ENCODE measurements around the gene TSHB. TPM values are rescaled to one million over a fixed set of nuclear protein-coding genes. Genes with fewer than 3 reads are reported as not detected.

TSHB gene
- total RNA-seq: not detected in 2 replicates

GRCh38 chr1:115029526-115029925 lies at the start of gene TSHB:
Gene TSHB, plus strand, starts transcription at chr1:115029826. Its CDS starts 3,537 bp downstream, at chr1:115033363.

Other genes with a start within 250 kb of the TSHB start
- gene SIKE1, start 249.1 kb upstream of the TSHB start, total RNA-seq: 40.5 and 43.8 TPM in 2 replicates
- not detected in 2 replicates for gene SYCP1, start 175.0 kb upstream of the TSHB start, total RNA-seq
- gene TSPAN2, start 59.7 kb downstream of the TSHB start, total RNA-seq: 1.5 and 4.2 TPM in 2 replicates

Measured in vein endothelial cell (primary cell).